ENCODE results near the gene DIPK1B.

The DIPK1B gene

DNA sequence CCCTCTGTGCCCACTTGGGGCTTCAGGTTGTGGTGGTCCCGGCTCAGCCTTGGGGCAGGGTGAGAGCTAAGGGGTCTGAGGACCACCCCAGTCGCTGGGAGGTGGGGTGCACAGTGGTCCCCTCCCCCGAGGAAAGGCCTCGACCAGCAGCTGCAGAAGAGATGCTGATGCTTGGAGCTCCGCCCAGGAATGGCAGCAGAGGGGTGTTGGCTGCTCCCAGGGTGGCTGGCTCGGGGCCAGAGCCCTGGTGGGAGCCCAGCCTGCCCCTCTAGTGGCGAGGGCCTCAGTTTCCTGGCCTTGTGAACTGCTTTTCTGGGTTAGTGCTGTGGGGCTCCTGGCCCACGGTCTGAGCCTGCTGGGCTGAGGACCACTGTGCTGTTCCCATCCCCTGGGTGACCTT, 1.2 kb downstream of the DIPK1B start:
- TF ChIP-seq, protein P1, sequence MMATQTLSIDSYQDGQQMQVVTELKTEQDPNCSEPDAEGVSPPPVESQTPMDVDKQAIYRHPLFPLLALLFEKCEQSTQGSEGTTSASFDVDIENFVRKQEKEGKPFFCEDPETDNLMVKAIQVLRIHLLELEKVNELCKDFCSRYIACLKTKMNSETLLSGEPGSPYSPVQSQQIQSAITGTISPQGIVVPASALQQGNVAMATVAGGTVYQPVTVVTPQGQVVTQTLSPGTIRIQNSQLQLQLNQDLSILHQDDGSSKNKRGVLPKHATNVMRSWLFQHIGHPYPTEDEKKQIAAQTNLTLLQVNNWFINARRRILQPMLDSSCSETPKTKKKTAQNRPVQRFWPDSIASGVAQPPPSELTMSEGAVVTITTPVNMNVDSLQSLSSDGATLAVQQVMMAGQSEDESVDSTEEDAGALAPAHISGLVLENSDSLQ (IDR thresholded peaks at IDR 0.05): no peak
- CTCF ChIA-PET: interaction anchor here (0.7 to 1.5 kb wide), 3 partner anchors 13 to 107 kb away, joined by 3 to 12 read pairs (median 5); no protein-coding TSS in a partner anchor
- DNase-seq (ENCODE audit: extremely low spot score): no peak
- POLR2A ChIA-PET: interaction anchor here (0.8 to 3.4 kb wide), 4 partner anchors 9 to 230 kb away, joined by 3 to 26 read pairs (median 11); no protein-coding TSS in a partner anchor

DNA sequence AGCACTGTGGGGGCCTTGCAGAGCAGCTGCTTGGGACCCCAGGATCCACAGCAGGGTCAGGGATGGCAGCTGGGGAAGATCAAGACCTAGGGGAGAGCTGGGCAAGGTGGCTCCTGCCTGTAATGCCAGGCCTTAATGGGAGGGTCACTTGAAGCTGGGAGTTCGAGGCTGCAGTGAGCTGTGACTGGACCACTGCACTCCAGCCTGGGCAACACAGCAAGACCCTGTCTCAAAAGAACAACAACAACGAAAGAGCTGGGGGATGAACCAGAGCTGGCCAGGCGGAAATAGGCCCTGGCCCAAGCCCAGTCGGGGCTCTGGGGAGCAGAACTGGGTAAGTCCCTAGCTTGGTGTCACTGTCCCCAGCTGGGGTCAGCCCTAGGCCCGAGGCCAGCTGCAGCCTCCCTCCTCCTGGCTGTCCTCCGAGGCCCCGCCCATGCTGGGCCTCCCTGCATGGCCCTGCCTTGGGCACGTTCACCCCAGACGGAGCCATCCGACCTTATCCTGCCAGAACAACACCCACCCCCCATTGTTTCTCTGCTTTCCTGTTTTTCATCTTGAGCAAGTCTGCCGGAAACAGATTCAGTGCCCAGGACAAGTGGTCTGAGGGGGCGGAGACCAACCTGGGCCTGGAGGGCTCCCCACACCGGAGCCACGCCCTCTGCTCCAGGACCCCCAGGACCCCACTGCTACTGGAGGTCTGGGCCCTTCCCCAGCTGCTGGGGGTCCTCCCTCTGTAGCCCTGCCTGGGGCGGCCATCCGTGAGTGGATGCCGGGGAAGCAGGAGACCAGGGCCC, 1.9 kb downstream of the DIPK1B start:
- TF ChIP-seq ELF4 (IDR thresholded peaks at IDR 0.05) (no peak), L3MBTL2 (conservative IDR thresholded peaks at IDR 0.05) (no peak), LEF1 (IDR thresholded peaks at IDR 0.05; ENCODE audit: borderline replicate concordance) (no peak), CTBP1 (IDR thresholded peaks at IDR 0.05; ENCODE audit: borderline replicate concordance) (no peak), FOXK2 (IDR thresholded peaks at IDR 0.05) (no peak)
- DNase-seq (ENCODE audit: extremely low spot score): no peak
- ChIA-PET POLR2A (interaction anchor here (1.0 to 3.4 kb wide), 4 partner anchors 9 to 415 kb away, joined by 3 to 26 read pairs (median 11); no protein-coding TSS in a partner anchor), CTCF (interaction anchor here (0.7 to 1.5 kb wide), 2 partner anchors 13 to 104 kb away, joined by 3 to 12 read pairs; no protein-coding TSS in a partner anchor)

DNA sequence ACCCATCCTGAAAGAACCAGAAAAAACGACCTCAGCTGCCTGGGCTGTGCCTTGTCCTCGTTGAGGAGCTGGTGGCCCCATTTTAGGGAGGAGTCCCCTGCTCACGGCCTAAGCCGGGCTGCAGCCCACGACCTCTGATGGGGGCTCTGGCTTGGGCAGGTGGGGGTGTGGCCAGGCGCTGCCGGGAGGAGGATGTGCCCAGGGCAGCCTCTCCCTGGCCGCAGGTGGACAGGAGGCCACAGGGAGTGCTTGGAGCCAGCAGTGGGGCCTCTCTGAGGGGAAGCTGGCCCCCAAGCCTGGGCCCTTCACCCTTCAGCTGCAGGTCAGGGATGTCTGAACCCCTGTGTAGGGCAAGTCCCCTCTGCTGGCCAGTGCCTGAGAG, 2.5 kb downstream of the DIPK1B start:
- POLR2A ChIA-PET: interaction anchor here (1.0 to 3.4 kb wide), 4 partner anchors 8 to 415 kb away, joined by 3 to 26 read pairs (median 10); no protein-coding TSS in a partner anchor
- TF ChIP-seq FOXA1 (IDR thresholded peaks at IDR 0.05) (no peak), SP1 (IDR thresholded peaks at IDR 0.05) (no peak), FOXK2 (IDR thresholded peaks at IDR 0.05) (no peak), ELF4 (IDR thresholded peaks at IDR 0.05) (no peak), LEF1 (IDR thresholded peaks at IDR 0.05; ENCODE audit: borderline replicate concordance) (no peak), ARNT (IDR thresholded peaks at IDR 0.05) (no peak), NFRKB (IDR thresholded peaks at IDR 0.05) (no peak), CTBP1 (IDR thresholded peaks at IDR 0.05; ENCODE audit: borderline replicate concordance) (no peak), ZNF384 (IDR thresholded peaks at IDR 0.05) (no peak), BHLHE40 (IDR thresholded peaks at IDR 0.05; ENCODE audit: borderline replicate concordance) (no peak), FOXM1 (IDR thresholded peaks at IDR 0.05; ENCODE audit: borderline replicate concordance) (no peak), HDGF (IDR thresholded peaks at IDR 0.05; ENCODE audit: borderline replicate concordance) (no peak), TARDBP (IDR thresholded peaks at IDR 0.05) (no peak), SUZ12 (IDR thresholded peaks at IDR 0.05) (no peak), L3MBTL2 (conservative IDR thresholded peaks at IDR 0.05) (no peak)
- TF ChIP-seq, protein P1 (IDR thresholded peaks at IDR 0.05): no peak
- CTCF ChIA-PET: no interaction called here
- DNase-seq (ENCODE audit: extremely low spot score): no peak

DNA sequence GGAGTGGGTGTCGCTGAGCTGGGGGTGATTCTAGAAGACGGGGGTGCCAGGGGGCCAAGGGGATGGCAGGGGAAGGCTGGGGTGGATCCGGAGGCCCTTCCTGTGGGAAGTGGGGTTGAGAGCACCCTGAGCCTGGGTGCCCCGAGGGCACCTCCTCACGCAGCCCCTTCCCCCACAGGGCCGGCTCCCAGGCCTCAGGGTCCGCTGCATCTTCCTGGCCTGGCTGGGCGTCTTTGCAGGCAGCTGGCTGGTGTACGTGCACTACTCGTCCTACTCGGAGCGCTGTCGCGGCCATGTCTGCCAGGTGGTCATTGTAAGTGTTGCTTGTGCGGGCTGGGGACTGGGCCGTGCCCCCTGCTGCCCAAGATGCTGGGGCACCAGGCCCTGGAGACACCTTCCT, 5.0 kb downstream of the DIPK1B start:
- TF ChIP-seq HDGF (IDR thresholded peaks at IDR 0.05; ENCODE audit: borderline replicate concordance): no peak
- no peak for TF ChIP-seq LEF1 (IDR thresholded peaks at IDR 0.05; ENCODE audit: borderline replicate concordance)
- TF ChIP-seq FOXK2 (IDR thresholded peaks at IDR 0.05): no peak
- no peak for TF ChIP-seq ZNF384 (IDR thresholded peaks at IDR 0.05)
- no peak for TF ChIP-seq TARDBP (IDR thresholded peaks at IDR 0.05)
- TF ChIP-seq FOXM1 (IDR thresholded peaks at IDR 0.05; ENCODE audit: borderline replicate concordance): no peak
- no peak for TF ChIP-seq FOXA1 (IDR thresholded peaks at IDR 0.05)
- no peak for TF ChIP-seq ELF4 (IDR thresholded peaks at IDR 0.05)
- TF ChIP-seq SUZ12 (IDR thresholded peaks at IDR 0.05): no peak
- TF ChIP-seq BHLHE40 (IDR thresholded peaks at IDR 0.05; ENCODE audit: borderline replicate concordance): no peak
- TF ChIP-seq, protein P1 (IDR thresholded peaks at IDR 0.05): no peak
- TF ChIP-seq L3MBTL2 (conservative IDR thresholded peaks at IDR 0.05): no peak
- ChIA-PET CTCF (no interaction called here), POLR2A (interaction anchor here (2.4 kb wide), 1 partner anchor 10 kb away, joined by 14 read pairs; no protein-coding TSS in a partner anchor)
- DNase-seq (ENCODE audit: extremely low spot score): no peak

DNA sequence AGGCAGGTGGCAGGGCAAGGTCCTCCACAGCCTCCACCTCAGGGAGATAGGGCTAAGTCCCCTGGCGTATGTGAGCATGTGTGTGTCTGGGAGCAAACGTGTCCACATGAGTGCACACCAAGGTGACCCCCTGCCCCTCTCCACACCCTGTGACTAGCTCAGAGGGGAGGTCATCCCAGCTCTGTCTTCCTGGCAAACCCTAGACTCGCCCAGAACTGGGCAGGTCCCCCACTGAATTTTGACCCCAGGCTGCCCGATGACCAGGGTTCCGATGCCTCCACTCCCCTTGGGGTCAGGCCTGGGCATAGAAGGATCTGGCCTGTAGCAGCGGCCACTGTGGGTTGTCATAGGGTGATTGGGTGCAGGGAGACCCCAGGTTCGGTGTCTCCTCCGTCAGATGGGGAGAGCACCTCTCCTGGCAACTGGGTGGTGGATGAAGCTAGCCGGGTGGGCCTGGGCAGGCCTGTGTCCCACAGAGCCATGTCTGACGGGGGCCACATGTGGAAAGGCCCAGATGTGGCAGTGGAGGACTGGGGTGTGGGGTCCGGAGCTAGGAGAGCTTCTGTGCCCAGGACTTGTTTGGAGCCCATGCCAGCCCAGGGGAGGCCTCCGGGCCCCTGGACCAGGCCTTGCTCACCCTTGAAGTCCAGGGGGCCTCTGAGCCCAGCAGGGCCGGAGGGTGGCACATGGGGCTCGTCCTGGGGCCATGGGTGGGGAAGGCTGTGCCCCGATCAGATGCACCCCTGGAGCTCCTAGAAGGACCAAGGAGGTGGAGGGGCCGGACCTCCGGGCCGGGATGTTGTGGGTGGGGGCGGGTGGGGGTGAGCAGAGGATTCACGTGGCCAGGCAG, 6.2 kb downstream of the DIPK1B start:
- CTCF ChIA-PET: interaction anchor here (0.5 kb wide), 1 partner anchor 32 kb away, joined by 3 read pairs; no protein-coding TSS in a partner anchor
- POLR2A ChIA-PET: interaction anchor here (2.4 to 3.2 kb wide), 2 partner anchors 9 to 11 kb away, joined by 14 read pairs; no protein-coding TSS in a partner anchor

More for the DNA sequence above, 6.2 kb downstream of the DIPK1B start:
- DNase-seq (ENCODE audit: extremely low spot score): no peak
- TF ChIP-seq SP1 (IDR thresholded peaks at IDR 0.05) (no peak), HDGF (IDR thresholded peaks at IDR 0.05; ENCODE audit: borderline replicate concordance) (no peak), SUZ12 (IDR thresholded peaks at IDR 0.05) (no peak), FOXK2 (IDR thresholded peaks at IDR 0.05) (no peak), FOXM1 (IDR thresholded peaks at IDR 0.05; ENCODE audit: borderline replicate concordance) (no peak), CTBP1 (IDR thresholded peaks at IDR 0.05; ENCODE audit: borderline replicate concordance) (no peak), L3MBTL2 (conservative IDR thresholded peaks at IDR 0.05) (no peak), ARNT (IDR thresholded peaks at IDR 0.05) (no peak), TARDBP (IDR thresholded peaks at IDR 0.05) (no peak), NFRKB (IDR thresholded peaks at IDR 0.05) (no peak), BHLHE40 (IDR thresholded peaks at IDR 0.05; ENCODE audit: borderline replicate concordance) (no peak), ELF4 (IDR thresholded peaks at IDR 0.05) (no peak), FOXA1 (IDR thresholded peaks at IDR 0.05) (no peak), ZNF384 (IDR thresholded peaks at IDR 0.05) (no peak), LEF1 (IDR thresholded peaks at IDR 0.05; ENCODE audit: borderline replicate concordance) (no peak)
- TF ChIP-seq, protein P1 (IDR thresholded peaks at IDR 0.05): no peak
